ENCODE measurements around the gene SLC66A1. TPM values are rescaled to one million over a fixed set of nuclear protein-coding genes. Genes with fewer than 3 reads are reported as not detected.

The SLC66A1 gene
- total and polyA plus RNA-seq, 2 donors (not counting 3 experiments of a cell fraction or from before 2014, with no cell fraction given) = 15.3 to 32.6 TPM

GRCh38 chr1:19283891-19284290 is 28.2 kb upstream of the SLC66A1 start:
- ChIA-PET POLR2A (no interaction called here), CTCF (no interaction called here)
- no peak for FAIRE-seq
- Histone ChIP-seq H3K9ac (replicated peaks; ENCODE audit: extremely low read depth, insufficient read depth, low read length) (no peak overlapping the region), H3K9me1 (replicated peaks; ENCODE audit: control insufficient read depth, extremely low read depth, insufficient read depth, low read length) (no peaks in the 10 kb centered on the region), H3K9me3 (replicated peaks; ENCODE audit: control insufficient read depth, insufficient read depth, low read length) (no peaks in the 10 kb centered on the region), H3K4me1 (ENCODE audit: control insufficient read depth, extremely low read depth, insufficient read depth, low read length) (peaks cover 2% of the 10 kb centered on the region), H4K20me1 (replicated peaks; ENCODE audit: control insufficient read depth, extremely low read depth, insufficient read depth, low read length) (no peaks in the 10 kb centered on the region), H3K27me3 (ENCODE audit: control insufficient read depth in 2 of 2, insufficient read depth in 2 of 2, low read length in 2 of 2) (no peaks in the 10 kb centered on the region), H3K27ac (ENCODE audit: insufficient read depth, low read depth, low read length) (no peak overlapping the region), H3K4me2 (ENCODE audit: insufficient read depth, low read length) (no peak overlapping the region), H3K79me2 (ENCODE audit: control insufficient read depth, insufficient read depth, low read length) (no peaks in the 10 kb centered on the region), H3K4me3 (replicated peaks in 1 of 3; ENCODE audit: insufficient read depth in 1 of 3, low read depth in 1 of 3, low read length in 3 of 3) (no peak overlapping the region), H3K36me3 (ENCODE audit: control insufficient read depth in 2 of 2, extremely low read depth in 1 of 2, insufficient read depth in 2 of 2, low read length in 2 of 2) (no peaks in the 10 kb centered on the region), H2AFZ (ENCODE audit: low read depth, low read length) (no peak overlapping the region)
- DNase-seq (ENCODE audit: low read depth, low spot score) = no peak
- intact Hi-C loops (cut with micrococcal nuclease) = no loop called here
- TF ChIP-seq JUN (IDR thresholded peaks at IDR 0.05; ENCODE audit: borderline replicate concordance, insufficient read depth, insufficient read length, low read depth) = no peak
- TF ChIP-seq EZH2 (IDR thresholded peaks at IDR 0.05; ENCODE audit: borderline replicate concordance, low read depth, low read length, severe bottlenecking) = no peak
- no peak for TF ChIP-seq MAX (IDR thresholded peaks at IDR 0.05; ENCODE audit: insufficient read depth, insufficient read length)
- TF ChIP-seq CTCF (IDR thresholded peaks at IDR 0.05; ENCODE audit: extremely low read depth in 1 of 2, insufficient read depth in 1 of 2, low read depth in 1 of 2, low read length in 2 of 2) = no peak
- TF ChIP-seq GATA2 (IDR thresholded peaks at IDR 0.05; ENCODE audit: insufficient read depth, insufficient read length, low read depth, low read length) = no peak
- no peak for TF ChIP-seq FOS (IDR thresholded peaks at IDR 0.05; ENCODE audit: borderline replicate concordance, insufficient read depth, low read length)
- no peak for TF ChIP-seq POLR2AphosphoS5 (IDR thresholded peaks at IDR 0.05; ENCODE audit: insufficient read depth, low read depth, low read length)
- no peak for TF ChIP-seq POLR2A (IDR thresholded peaks at IDR 0.05; ENCODE audit: low read depth, low read length)
- TF ChIP-seq MYC (IDR thresholded peaks at IDR 0.05; ENCODE audit: low read depth, low read length) = no peak
- dilution Hi-C loops (cut with MboI; ENCODE audit: extremely low pct_ligation_motif_present, low sequenced_read_pairs) = no loop called here
- no TSS peak for BruUV-seq (replicated peaks)

Measured in endothelial cell of umbilical vein (primary cell).